ENCODE measurements around the gene SUSD2. TPM values are rescaled to one million over a fixed set of nuclear protein-coding genes. Genes with fewer than 3 reads are reported as not detected.

The SUSD2 gene
- total RNA-seq, 1 donor from 2014 or later, result 1.4 TPM

DNA sequence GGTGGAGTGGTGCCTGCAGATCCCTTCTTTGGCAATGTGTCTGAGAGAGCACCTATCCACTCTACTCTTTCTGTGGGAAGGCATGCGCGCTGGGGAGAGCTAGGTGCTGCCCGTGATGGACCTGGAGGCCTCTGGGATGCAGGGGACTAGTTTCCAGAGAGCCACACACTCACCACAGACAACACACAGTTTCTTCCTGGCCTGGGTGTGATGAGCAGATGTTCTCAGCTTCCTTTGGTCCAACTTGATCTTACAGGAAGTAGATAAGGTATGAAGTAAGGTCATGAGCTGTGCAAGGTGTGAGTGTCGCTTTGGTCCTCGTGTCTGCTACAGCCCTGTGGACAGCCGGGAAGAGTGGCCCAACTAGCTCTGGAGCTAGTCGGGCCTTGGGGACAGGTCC lies 27.3 kb upstream of the SUSD2 start:
- ATAC-seq, result no peak

DNA sequence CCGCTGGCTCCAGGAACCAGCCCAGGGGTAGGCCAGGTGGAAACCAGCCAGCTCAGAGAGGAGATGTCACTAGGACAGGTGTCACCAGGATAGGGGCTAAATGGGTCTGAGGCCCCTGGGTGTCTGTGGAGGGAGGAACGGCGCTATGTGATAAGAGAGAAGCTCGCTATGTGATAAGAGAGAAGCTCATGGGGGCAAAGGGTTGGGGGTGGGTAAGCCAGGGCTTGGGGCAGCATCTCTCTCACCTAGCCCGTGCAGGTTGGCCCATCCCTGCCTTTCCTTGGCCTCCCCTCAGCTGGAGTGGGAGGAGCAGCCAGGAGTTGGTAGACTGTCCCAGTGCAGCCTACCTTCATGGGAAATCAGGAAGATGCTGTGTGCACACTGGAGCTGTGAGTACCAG lies 26.5 kb upstream of the SUSD2 start:
- no peak for ATAC-seq

DNA sequence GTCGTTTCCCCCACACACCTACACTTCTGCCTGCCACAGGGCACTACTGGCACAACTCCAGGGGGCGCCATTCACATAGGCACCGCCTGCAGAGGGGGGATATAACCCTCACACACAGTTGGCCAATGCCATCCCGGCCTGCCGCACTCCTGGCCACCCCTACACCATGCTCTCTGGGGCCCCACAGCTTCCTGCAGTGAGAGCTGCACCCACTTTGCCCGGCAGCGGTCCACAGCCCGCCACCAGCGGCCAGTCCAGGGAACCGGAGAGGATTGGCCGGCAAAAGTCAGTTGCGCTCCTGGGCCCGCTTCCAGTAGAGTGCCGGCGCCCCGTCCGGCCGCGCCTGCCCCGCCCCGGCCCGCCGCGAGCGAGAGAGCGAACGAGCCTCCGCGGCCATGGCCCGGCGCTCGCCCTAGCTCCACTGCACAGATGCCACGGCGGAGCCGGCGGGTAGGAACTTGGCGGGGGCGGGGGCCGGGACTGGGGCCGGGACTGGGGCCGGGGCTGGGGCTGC lies 25.6 kb upstream of the SUSD2 start:
- ATAC-seq, result peak; percentile 60

DNA sequence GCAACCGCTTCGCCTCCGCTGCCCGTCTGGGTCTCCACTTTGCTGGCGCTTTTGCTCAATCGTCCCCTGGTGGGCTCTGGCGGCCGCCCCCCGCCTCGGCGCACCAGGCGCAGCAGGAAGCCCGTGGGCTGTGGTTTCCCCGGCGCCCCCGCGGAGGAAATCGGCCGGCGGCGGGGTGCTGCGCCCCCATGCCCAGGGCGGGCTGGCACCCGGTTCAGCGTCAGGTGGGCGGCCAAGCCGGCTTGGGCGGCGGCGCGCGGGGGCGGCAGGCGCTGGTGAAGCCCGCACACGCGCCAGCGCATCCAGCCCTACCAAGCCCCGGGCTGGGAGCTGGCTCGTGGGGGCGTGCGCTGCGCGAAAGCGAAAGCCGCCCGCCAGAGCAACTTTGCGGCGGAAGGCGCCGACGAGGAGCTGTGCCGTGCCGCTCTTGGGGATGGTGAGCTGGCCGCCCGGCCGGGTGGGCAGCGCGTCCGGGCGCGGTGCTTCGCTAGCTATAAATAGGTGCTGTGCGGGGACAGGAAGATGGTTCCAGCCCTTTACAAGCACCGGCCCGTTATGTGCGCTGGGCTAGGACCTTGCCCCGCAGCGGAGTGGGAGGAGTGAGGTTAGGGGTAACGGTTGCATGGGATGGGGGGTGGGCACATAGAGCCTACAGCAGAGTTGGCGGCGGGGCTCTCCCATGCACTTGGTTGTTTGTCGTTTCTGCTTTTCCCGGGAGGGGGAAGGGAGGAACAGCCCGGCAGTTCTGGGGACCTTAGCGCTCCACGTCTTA lies 25.0 kb upstream of the SUSD2 start:
- ATAC-seq, result peak; percentile 12

DNA sequence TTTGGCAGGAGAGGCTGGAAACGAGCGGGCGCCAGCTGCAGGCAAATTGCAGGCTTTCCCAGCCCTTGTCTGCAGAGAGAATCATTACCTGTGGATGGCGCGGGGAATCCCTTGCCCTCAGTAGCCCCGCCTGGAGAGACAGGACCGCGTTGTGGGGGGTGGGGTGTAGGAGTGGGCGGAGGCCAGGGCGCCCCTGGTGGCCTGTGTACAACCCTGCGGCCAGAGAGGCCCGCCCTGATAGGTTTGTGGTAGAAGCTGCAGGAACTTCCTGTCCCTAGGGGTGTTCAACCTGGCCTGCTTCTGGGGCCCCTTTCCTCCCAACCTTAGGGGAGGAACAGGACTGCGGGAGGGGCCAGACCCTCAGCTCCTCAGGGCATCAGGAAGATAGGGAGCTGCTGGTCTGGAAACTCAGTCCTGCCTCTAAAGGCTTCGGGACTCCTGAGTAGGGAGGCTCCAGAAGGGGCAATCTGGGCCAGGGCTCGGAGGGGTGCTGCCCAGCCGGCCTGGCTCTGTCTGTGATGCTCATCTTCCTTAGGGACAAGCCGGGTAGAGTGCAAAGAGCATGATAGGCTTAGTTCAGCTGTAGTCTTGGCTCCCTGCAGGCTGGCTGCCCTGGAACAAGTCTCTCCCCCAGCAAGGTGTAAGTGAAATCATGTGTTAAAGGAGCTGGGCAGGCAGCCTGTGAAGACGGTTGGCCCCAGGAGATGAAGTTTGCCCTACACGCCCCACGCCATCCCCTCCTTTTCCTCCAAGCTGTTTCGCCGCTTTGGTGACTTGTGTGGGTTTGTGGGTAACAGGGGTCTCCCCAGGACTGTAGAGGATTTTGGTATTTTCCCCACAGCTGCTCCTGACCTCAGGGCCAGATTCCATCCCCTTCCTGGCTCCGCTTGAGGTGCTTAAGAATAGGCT lies 24.1 kb upstream of the SUSD2 start:
- peak; percentile 78 for ATAC-seq

DNA sequence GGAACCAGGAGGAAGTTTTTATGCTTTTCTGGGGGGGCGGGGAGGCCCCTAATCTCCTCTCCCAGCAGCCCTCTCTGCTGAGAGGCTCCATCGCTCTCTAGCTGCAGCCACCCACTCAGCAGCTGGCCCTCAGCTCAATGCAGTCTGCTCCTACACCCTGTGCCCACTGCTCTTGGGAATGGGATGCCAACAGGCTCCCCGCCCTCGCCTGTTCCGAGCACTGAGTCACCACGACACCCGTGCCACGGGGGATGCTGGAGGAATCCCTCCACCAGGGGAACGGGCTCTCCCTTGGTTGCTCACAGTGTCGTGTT lies 23.5 kb upstream of the SUSD2 start:
- no peak for ATAC-seq

DNA sequence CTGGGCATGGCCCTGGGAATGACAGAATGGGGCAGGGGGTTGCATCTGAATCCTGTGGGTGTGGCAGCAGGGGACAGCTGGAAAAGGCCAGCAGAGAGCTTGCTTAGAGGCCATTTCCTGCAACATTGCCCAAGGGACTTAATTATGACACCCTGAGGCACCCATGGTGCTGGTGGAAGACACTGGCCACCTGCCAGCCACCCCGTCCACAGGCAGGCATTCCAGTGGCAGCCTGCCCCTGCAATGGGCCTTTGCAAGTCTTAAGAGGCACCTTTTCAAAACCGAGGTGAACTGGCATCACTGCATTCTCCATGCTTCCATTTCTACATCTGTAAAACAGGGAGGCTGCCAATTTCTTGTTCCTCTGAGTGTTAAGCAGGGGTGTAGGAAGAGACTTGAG lies 21.6 kb upstream of the SUSD2 start:
- ATAC-seq, result no peak

DNA sequence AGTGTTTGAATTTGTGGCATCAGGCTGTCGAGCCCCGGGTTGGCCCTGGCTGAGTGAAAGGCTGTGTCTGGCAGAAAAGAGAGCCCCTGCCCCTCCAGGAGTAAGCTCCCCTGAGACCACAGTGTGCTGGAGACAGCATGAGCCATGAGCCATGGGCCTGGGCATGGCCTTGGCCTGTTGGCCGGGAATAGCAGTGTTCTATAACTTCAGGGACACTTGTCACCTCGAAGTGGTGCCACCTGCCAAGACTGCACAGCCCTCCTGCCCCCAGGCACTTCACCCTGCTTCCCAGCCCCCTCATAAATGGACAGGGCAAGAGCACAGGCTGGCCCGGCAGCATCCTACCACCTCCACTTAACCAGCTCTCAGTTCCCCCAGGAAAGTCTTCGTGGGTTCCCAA lies 20.7 kb upstream of the SUSD2 start:
- ATAC-seq, result no peak

DNA sequence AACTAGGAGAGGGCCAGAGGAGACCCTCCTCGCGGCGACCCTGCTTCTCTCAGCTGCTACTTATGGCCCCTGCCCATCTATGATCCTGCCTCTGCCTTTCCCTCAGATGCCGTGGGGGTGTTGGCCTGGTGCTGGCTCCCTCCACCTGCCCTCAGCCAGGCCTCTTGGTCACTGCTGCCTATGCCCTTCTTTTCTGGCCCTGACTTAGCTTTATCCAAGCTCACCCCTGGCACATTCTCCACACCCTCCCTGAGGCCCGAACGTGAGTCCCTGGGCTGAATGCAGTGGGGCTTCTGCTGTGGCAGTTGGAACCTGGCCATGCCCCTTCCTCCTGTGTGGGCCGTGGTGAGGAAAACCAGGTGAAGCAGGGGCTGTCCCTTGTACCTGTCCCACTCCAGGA lies 19.8 kb upstream of the SUSD2 start:
- ATAC-seq, result no peak

DNA sequence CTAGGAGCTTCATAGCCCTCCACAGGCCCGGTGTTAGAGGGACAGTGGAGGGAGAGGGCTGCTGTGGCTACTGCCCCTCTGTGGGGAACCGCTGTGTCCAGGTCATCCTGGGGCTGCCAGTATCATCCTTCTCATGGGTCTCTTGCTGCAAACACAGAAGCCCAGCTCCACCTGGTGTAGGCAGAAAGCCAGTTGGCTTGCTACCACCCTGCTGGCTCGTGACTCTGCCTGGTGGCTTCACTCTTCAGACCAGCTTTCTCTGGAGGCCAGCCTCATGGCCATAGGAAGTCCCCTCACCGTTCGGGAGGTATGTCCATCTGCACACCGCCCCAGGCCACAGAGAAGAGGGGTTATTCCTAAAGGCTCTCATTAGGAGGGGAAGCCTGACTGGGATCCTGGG lies 19.4 kb upstream of the SUSD2 start:
- ATAC-seq, result no peak

DNA sequence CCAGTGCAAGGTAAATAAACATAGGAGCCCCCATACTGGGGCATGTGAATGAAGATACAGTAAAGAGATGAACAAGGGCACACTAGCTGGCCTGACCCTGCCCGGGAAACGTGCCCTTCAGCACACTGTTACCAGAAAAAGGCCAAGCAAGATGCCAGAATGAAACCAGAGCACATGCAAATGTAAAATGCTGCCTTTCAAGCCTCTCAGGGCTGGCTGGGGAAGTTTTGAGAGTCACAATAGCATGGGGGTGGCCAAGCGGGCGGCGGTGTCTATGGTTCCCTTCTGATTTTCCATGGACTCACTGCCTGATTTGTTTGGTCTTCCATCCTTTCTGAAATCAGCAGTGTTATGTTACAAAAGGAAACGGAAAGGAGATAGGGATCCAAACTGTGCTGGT lies 18.9 kb upstream of the SUSD2 start:
- no peak for ATAC-seq

DNA sequence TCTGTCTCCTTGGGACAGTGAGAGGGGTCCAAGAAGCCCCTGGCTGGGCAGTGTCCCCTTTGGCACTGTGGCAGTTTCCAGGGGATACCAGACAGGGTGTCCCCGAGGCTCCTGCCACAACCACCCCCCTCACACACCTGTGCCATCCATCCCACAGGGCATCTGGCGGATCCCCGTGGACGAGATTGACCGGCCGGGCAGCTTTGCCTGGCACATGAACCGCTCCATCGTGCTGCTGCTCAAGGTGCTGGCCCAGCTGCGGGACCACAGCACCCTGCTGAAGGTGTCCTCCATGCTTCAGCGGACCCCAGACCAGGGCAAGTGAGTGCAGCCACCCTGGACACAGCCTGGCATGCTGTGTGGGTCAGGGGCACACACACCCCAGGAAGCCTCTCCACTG lies 17.0 kb upstream of the SUSD2 start:
- ATAC-seq, result no peak

DNA sequence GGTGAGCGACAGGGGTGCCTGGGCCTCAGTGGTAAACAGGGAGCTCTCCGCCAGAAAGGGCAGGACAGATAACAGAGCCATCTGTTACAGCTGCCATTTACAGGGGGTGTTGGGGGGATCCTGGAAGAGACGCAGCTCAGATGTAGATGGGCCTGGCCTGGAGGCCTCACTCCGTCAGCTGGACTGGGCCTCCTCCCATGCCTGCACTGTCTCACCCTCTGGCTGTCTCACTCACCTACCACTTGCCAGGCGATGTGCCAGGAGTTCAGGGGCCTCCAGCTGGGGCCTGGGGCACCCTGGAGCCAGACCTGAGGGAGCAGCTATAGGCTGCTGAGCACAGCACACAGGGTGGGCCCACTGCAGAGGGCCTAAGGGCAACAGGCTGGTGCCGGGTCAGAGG lies 16.3 kb upstream of the SUSD2 start:
- ATAC-seq, result no peak

DNA sequence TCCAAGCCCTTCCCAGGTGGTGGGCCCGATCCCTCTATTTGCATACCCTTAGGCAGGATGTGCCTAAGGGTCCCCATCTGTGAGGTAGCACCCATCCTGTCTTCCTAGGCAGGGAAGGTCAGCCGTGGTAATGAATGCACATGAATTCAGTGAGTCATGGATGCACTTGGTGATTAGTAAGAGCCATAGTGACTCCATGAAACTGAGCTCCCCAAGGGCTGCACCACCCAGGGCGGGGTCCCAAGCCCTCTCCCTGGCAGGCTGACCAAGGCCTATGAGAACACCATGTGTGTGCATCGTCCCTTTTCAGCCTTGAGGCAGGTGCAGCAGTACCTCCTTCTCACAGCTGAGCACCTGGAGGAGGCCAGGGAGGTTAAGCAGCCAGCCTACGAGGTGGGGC lies 15.6 kb upstream of the SUSD2 start:
- peak; percentile 77 for ATAC-seq

DNA sequence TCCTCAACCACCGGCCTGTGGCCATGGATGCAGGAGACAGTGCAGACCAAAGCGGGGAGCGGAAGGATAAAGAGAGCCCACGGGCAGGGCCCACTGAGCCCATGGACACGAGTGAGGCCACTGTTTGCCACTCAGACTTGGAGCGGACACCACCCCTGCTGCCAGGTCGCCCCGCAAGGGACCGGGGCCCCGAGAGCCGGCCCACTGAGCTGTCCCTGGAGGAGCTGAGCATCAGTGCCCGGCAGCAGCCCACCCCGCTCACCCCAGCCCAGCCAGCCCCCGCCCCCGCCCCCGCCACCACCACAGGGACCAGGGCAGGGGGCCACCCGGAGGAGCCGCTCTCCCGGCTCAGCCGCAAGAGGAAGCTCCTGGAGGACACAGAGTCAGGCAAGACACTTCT lies 14.5 kb upstream of the SUSD2 start:
- no peak for ATAC-seq

DNA sequence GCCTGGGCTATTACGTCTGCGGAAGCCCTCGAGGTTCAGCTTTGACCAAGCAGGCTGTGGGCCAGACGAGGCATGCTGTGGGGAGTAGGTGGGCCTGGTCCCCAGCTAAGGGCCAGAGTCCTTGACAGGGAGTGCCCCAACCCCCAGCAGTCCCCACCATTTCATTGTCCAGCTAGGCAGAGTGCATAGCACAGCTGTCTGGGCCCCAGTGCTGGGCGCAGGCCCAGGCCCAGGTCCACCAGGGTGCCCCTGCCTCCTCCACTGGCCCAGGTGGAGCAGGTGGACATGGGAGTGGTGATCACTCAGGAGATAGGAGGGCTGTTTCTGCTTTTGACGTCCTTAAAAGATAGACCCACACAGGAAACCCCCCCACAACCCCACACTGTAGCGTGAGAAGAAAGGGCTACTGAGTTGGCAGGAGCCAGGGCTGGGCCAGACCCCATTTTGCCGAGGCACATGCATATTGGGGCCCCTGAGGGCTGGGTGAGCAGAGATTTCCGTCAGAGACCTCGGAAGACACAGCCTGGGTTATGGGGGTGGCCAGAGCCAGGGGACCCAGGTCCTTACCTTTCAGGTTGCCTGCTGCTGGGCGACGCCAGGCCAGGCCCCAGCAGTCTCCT lies 11.7 kb upstream of the SUSD2 start:
- no peak for ATAC-seq

DNA sequence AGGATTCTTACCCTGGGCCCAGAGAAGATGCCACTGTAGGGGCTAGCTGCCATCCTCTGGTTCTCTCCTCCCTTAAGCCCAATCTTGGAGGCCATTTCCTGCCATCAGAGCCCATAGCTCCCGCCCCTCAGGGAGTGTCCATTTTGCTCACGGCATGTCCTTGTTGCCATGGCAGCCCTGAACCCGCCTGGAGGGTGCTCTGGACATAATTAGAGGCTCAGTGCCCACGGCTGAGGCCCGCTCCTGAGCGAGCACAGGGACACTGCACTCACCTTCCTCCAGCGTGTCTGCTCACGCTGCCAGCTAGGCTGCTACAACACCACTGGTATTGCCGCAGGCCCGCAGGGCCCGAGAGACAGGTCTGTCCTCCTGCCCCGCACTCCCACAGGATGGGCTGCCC lies 11.1 kb upstream of the SUSD2 start:
- ATAC-seq, result no peak

DNA sequence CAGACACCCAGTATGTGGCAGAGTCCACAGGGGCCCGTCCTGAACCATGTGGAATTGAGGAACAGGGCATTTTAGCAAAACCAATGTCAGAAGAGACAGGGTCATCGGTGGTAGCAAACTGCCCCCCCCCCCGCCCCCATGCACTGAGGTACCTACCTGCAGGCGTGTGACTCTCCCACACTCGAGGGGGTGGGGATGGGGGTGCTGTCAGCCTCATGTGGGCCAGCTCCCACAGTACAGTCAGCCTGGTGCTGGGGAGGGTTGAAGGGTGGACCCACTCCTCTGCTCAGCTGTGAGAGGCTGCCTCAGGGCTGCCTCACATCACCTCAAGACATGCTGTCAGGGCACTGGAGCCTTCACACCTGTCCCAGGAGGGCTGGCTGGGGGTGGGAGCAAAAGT lies 10.7 kb upstream of the SUSD2 start:
- no peak for ATAC-seq

DNA sequence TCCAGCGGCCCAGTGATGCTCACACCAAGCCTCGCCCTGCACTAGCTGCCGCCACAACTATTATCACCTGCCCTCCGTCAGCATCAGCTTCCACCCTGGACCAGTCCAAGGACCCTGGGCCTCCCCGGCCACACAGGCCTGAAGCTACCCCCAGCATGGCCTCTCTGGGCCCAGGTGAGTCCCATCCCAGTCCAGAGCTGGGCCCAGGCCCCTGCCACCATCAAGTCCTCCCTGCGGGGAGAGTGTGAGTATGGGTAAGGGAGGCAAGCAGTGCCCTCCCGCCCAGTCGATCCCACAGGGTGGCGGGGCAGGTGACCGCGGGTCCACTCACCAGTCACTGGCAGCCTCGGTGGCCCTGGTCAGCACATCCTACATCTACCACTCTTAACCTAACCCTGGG lies 9.5 kb upstream of the SUSD2 start:
- ATAC-seq, result no peak

DNA sequence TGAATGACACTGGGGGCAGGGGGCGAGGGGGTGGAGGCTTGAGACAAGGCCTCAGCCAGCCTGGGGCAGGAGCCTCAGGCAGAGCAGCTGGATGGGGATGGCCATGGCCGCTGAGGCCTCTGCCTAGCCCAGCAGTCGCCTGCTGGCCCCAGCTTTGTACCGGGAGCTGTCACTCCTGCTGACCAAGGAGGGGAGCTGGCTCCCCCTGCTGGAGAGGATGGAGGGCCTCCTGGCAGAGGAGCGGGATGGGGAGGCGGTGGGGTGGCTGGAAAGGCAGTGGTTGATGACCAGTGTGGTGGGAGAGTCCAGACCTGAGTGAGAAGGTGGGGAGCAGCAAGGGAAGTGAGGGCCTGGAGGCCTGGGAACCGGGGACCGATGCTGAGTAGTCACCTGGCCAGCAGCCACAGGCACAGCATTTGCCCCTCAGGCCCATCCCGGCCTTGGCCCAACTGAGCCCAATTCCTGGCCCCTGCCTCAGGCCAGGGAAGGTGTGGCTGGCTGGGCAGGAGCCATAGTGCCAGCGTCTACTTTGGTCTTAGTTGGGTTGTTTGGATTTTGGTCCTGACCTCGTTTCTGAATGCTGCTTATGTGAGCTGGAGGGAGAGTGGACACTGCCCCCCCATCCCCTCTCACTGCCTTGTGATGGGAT lies 6.0 kb upstream of the SUSD2 start:
- peak; percentile 50 for ATAC-seq

DNA sequence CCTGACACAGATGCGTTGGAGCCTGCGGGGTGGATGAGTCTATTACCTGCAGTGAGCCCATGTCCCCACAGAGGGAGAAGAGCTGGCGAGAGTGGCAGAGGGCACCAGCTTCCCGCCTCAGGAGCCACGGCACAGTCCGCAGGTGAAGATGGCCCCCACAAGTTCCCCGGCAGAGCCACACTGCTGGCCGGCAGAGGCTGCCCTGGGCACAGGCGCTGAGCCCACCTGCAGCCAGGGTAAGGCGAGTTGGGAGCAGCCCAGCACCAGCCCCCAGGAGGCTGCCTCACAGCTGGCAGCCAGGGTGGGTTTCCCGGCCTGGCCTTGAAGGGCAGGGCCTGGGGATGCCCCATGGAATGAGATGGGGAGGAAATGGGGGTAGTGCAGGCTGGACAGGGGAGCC lies 5.2 kb upstream of the SUSD2 start:
- ATAC-seq, result no peak

DNA sequence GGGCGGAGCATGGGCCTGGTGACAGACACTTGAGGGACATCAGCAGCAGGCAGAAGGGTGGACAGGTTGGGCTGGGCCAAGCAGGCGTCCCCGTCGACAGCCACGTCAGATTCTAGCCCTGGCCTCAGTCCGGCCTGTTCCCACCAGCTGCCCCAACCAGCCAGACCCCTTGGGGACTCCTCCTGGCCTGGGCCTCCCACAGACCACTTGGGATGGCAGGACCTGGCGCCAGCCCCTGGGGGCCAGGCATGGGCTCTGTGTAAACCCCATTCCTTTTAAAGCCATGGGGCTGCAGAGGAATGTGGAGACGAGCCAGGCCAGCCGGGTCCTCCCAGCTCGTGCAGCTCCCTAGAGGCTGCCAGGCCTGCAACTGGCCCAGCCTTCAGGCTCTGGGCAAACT lies 4.7 kb upstream of the SUSD2 start:
- no peak for ATAC-seq

DNA sequence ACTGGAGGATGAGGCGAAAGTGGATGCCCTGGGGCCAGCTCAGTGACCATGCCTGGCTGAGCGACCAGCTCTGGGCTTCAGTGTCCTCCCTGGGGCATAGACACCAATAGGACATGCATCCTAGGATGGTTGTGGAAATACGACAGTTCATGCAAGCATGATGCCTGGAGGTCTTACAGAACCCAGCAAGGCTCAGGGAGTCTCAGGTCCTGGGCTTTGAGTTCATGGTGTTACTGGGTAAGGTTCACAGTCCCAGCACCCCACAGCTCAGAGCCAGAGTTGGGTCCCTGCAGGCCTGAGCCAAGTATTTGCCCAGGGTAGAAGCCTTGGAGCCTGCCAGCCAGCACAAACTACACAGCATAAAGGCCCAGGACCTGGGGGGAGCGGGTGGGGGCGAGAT lies 4.2 kb upstream of the SUSD2 start:
- ATAC-seq, result no peak
